Mammary epithelial cell (primary cell): ENCODE results near the gene ASB4.

Experiments used
- CTCF ChIP-seq, 2 donors: IDR thresholded peaks in 1 of 2; conservative IDR thresholded peaks in 1 of 2; 2 replicates each; pipeline ENCODE4 v1.5.1; 2011 to 2012; ENCODE audit warnings: inconsistent platforms in 2 of 2, low read length in 2 of 2, mild to moderate bottlenecking in 2 of 2, control low read depth in 1 of 2, low read depth in 1 of 2; ENCODE audit not compliant: insufficient read depth in 1 of 2; ENCODE audit errors: extremely low read depth in 1 of 2
- EZH2 ChIP-seq: IDR thresholded peaks from 2 replicates; pipeline ENCODE4 v1.6.1; 2012; ENCODE audit warnings: low read length, inconsistent platforms, borderline replicate concordance

- TF ChIP-seq EZH2 (no peak), CTCF (conservative IDR thresholded peaks at IDR 0.05 in 1 of 2, IDR thresholded peaks at IDR 0.05 in 1 of 2; ENCODE audit: extremely low read depth in 1 of 2, insufficient read depth in 1 of 2, low read depth in 1 of 2, low read length in 2 of 2) (no peak)
Observed at GRCh38 chr7:95526128-95526738, 40.5 kb downstream of the ASB4 start.
